ENCODE data around the gene RAB36.

DNA sequence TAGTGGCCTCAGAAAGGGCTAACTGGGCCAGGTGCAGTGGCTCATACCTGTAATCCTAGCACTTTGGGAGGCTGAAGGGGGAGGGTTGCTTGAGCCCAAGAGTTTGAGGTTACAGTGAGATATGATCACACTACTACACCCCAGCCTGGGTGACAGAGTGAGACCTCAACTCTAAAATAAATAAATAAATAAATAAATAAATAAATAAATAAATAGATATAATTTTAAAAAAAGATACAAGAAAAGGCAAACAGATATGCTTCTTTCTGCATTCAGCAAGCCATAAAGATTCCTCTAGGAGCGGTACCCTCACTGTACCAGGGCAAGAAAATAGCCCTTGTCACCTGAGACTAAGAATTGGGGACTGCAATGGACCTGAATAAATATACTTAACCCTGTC is 2.2 kb upstream of the RAB36 start:
- TF ChIP-seq POLR2A (IDR thresholded peaks at IDR 0.05) (no peak), CTCF (IDR thresholded peaks at IDR 0.05) (no peak), EP300 (IDR thresholded peaks at IDR 0.05) (no peak)

Data from ovary (tissue), 3 donors.